Measurements from ENCODE around the gene NKAIN4.

GRCh38 chr20:63282946-63283345, 28.7 kb upstream of the NKAIN4 start:
- TF ChIP-seq ZNF274 (IDR thresholded peaks at IDR 0.05; ENCODE audit: low read depth, low read length): no peak
- TF ChIP-seq SUZ12 (IDR thresholded peaks at IDR 0.05; ENCODE audit: extremely low read depth, insufficient read depth, insufficient read length): no peak
- TF ChIP-seq YY1 (IDR thresholded peaks at IDR 0.05; ENCODE audit: insufficient read depth, insufficient read length): no peak

Data from NT2/D1 (cell line).